SK-N-SH (cell line): ENCODE data around the gene HSPA12A. TPM values are rescaled to one million over a fixed set of nuclear protein-coding genes. Genes with fewer than 3 reads are reported as not detected.

Experiments used
- CTCF ChIA-PET: fragments of 300-600, 350-600 bp; formaldehyde crosslinking; extraction: SDS; loops from one replicate; lab custom pipeline; 2021; lab: Yijun Ruan, JAX
- POLR2A ChIA-PET: fragments of 350-600 bp; sonication (Branson Sonifier 250); formaldehyde crosslinking; extraction: SDS; loops from one replicate; lab custom pipeline; 2020; ENCODE audit warnings: antibody characterized with exemption, inconsistent platforms; lab: Yijun Ruan, JAX
- DNase-seq: peaks from one replicate; pipeline ENCODE4 v3.0.0; 2012
- H2AFZ ChIP-seq: fragments of 200-600 bp; sonication (generic); 2 replicates; pipeline ENCODE4 v1.8.1; 2016; ENCODE audit warnings: antibody characterized with exemption, mild to moderate bottlenecking, low read depth
- H3F3A ChIP-seq: fragments of 200-600 bp; sonication (generic); replicated peaks from 2 replicates; pipeline ENCODE3; 2016; ENCODE audit warnings: antibody characterized with exemption, mild to moderate bottlenecking; ENCODE audit not compliant: insufficient read depth
- H3K27ac ChIP-seq, 2 experiments: fragments of 200-500 bp in 1 of 2; fragments of 200-600 bp in 1 of 2; sonication (Bioruptor generic) in 1 of 2; sonication (generic), shearing (Covaris generic) in 1 of 2; 2 replicates each; pipeline versions ENCODE4 v1.5.1 to v1.6.1; 2014 to 2016; ENCODE audit warnings: low read depth in 2 of 2, inconsistent platforms in 1 of 2, low read length in 1 of 2, mild to moderate bottlenecking in 1 of 2, mixed read lengths in 1 of 2
- H3K27me3 ChIP-seq: fragments of 200-600 bp; sonication (generic), shearing (Covaris generic); 2 replicates; pipeline ENCODE4 v1.6.1; 2016; ENCODE audit warnings: mixed run types; ENCODE audit not compliant: insufficient read depth
- H3K36me3 ChIP-seq, 2 experiments: fragments of 200-500 bp in 1 of 2; fragments of 200-600 bp in 1 of 2; sonication (Bioruptor generic) in 1 of 2; sonication (generic) in 1 of 2; replicated peaks in 1 of 2; 2 replicates each; pipeline versions ENCODE3 to v1.5.1; 2014 to 2016; ENCODE audit warnings: low read length in 1 of 2, mild to moderate bottlenecking in 1 of 2; ENCODE audit not compliant: insufficient read depth in 2 of 2, control insufficient read depth in 1 of 2
- H3K4me1 ChIP-seq, 2 experiments: fragments of 200-500 bp in 1 of 2; fragments of 200-600 bp in 1 of 2; sonication (Bioruptor generic) in 1 of 2; sonication (generic), shearing (Covaris generic) in 1 of 2; 2 replicates each; pipeline versions ENCODE4 v1.5.1 to v1.6.1; 2014 to 2016; ENCODE audit warnings: low read depth in 1 of 2, low read length in 1 of 2, mixed run types in 1 of 2; ENCODE audit not compliant: insufficient read depth in 2 of 2, control insufficient read depth in 1 of 2
- H3K4me2 ChIP-seq: fragments of 200-600 bp; sonication (generic), shearing (Covaris generic); 2 replicates; pipeline ENCODE4 v1.6.1; 2017; ENCODE audit warnings: mixed run types
- H3K4me3 ChIP-seq, 2 experiments: fragments of 200-500 bp in 1 of 2; fragments of 200-600 bp in 1 of 2; sonication (Bioruptor generic) in 1 of 2; sonication (generic), shearing (Covaris generic) in 1 of 2; 2 replicates each; pipeline versions ENCODE4 v1.5.1 to v1.8.1; 2014 to 2016; ENCODE audit warnings: low read depth in 2 of 2, inconsistent platforms in 1 of 2, low read length in 1 of 2, mild to moderate bottlenecking in 1 of 2, mixed read lengths in 1 of 2, moderate library complexity in 1 of 2
- H3K79me2 ChIP-seq: fragments of 200-600 bp; sonication (generic); 2 replicates; pipeline ENCODE4 v1.8.1; 2017; ENCODE audit warnings: mild to moderate bottlenecking; ENCODE audit not compliant: insufficient read depth
- H3K9ac ChIP-seq: fragments of 200-600 bp; sonication (generic); 2 replicates; pipeline ENCODE4 v1.6.1; 2017; ENCODE audit warnings: mixed run types
- H3K9me2 ChIP-seq: fragments of 200-600 bp; sonication (generic); 2 replicates; pipeline ENCODE4 v1.6.1; 2017; ENCODE audit warnings: mixed run types
- H3K9me3 ChIP-seq: fragments of 200-600 bp; sonication (generic); 2 replicates; pipeline ENCODE4 v1.6.1; 2017; ENCODE audit warnings: mixed run types, mild to moderate bottlenecking, moderate library complexity
- H4K20me1 ChIP-seq: fragments of 200-600 bp; sonication (generic); 2 replicates; pipeline ENCODE4 v1.6.1; 2017; ENCODE audit warnings: mild to moderate bottlenecking, mixed run types; ENCODE audit not compliant: insufficient read depth
- EP300 ChIP-seq, 2 experiments: IDR thresholded peaks; 2 replicates each; pipeline versions ENCODE4 v1.4.0 to v1.6.1; 2012; ENCODE audit warnings: borderline replicate concordance in 1 of 2, low read depth in 1 of 2, low read length in 1 of 2
- EZH2phosphoT487 ChIP-seq: fragments of 200-600 bp; sonication (generic); IDR thresholded peaks from 2 replicates; pipeline ENCODE4 v1.6.1; 2017; ENCODE audit warnings: low read depth, mixed run types, mild to moderate bottlenecking, antibody characterized with exemption, moderate library complexity, borderline replicate concordance
- FOSL2 ChIP-seq: IDR thresholded peaks from 2 replicates; pipeline ENCODE4 v1.4.0; 2012; ENCODE audit warnings: low read depth, mild to moderate bottlenecking, moderate library complexity, borderline replicate concordance
- FOXJ3 ChIP-seq: sonication (generic); formaldehyde crosslinking; IDR thresholded peaks from 2 replicates; pipeline ENCODE4 v1.5.1; 2020; ENCODE audit warnings: mild to moderate bottlenecking, missing genetic modification reagents
- GABPA ChIP-seq: IDR thresholded peaks from 2 replicates; pipeline ENCODE4 v1.4.0; 2012; ENCODE audit warnings: low read depth, mild to moderate bottlenecking
- IRF3 ChIP-seq: fragments of 150-350 bp; IDR thresholded peaks from 2 replicates; pipeline ENCODE4 v1.6.1; 2016; ENCODE audit warnings: mild to moderate bottlenecking, low read depth, low read length
- JUND ChIP-seq: IDR thresholded peaks from 2 replicates; pipeline ENCODE4 v1.4.0; 2012
- MEF2A ChIP-seq: IDR thresholded peaks from 2 replicates; pipeline ENCODE4 v1.4.0; 2012; ENCODE audit warnings: low read depth, borderline replicate concordance
- MXI1 ChIP-seq: IDR thresholded peaks from 2 replicates; pipeline ENCODE4 v1.6.1; 2012; ENCODE audit warnings: mild to moderate bottlenecking, low read depth, low read length, improper control_type of control experiment
- NRF1 ChIP-seq: IDR thresholded peaks from 2 replicates; pipeline ENCODE4 v1.6.1; 2012; ENCODE audit warnings: low read depth, mild to moderate bottlenecking, low read length
- PBX3 ChIP-seq: IDR thresholded peaks from 2 replicates; pipeline ENCODE4; 2012
- RAD21 ChIP-seq: IDR thresholded peaks from 2 replicates; pipeline ENCODE4 v1.6.1; 2012; ENCODE audit warnings: mild to moderate bottlenecking, low read length
- RCOR1 ChIP-seq: fragments of 150-350 bp; IDR thresholded peaks from 2 replicates; pipeline ENCODE4 v1.6.1; 2017; ENCODE audit warnings: antibody characterized with exemption, low read length
- REST ChIP-seq: IDR thresholded peaks from 2 replicates; pipeline ENCODE4 v1.6.1; 2012; ENCODE audit warnings: mild to moderate bottlenecking, low read depth, low read length, moderate library complexity
- SMC3 ChIP-seq: IDR thresholded peaks from 2 replicates; pipeline ENCODE4 v1.6.1; 2012; ENCODE audit warnings: low read depth, low read length, improper control_type of control experiment
- TAF1 ChIP-seq: IDR thresholded peaks from 2 replicates; pipeline ENCODE4 v1.6.1; 2012; ENCODE audit warnings: low read depth, mild to moderate bottlenecking, low read length, moderate library complexity, borderline replicate concordance
- TEAD4 ChIP-seq: IDR thresholded peaks from 2 replicates; pipeline ENCODE4 v1.4.0; 2012; ENCODE audit warnings: mild to moderate bottlenecking, borderline replicate concordance; ENCODE audit not compliant: insufficient read depth
- YY1 ChIP-seq: IDR thresholded peaks from 2 replicates; pipeline ENCODE4 v1.4.0; 2012; ENCODE audit warnings: low read depth, mild to moderate bottlenecking
- ZBTB33 ChIP-seq: IDR thresholded peaks from 2 replicates; pipeline ENCODE4 v1.4.0; 2012; ENCODE audit warnings: low read depth, borderline replicate concordance
- WGBS: methylation state at CpG from one replicate; pipeline ENCODE4 v1.1.6; 2017; ENCODE audit warnings: low lambda C conversion rate; 5-methylcytosine and 5-hydroxymethylcytosine counted together
- polyA plus RNA-seq, 3 experiments: library from polyadenylated mRNA; depleted of rRNA; stranded (reverse); fragments of >200 nt; gene quantifications; 2 replicates each; pipeline ENCODE4 v1.2.3, GENCODE V29; 2012

The HSPA12A gene
- polyA plus RNA-seq, 1 of the 3 experiments (the other 2 are of a cell fraction): 2.9 TPM

GRCh38 chr10:116698364-116698763, 44.0 kb downstream of the HSPA12A start:
- H3F3A ChIP-seq: no peaks in the 10 kb centered on the region
- H3K9me3 ChIP-seq: no peaks in the 10 kb centered on the region
- H3K27me3 ChIP-seq: no peaks in the 10 kb centered on the region
- 85% methylated on average over 9 of the region's 9 CpGs for WGBS
- H3K9ac ChIP-seq: no peak overlapping the region
- H3K4me1 ChIP-seq: peaks cover 0 to 16% of the 10 kb centered on the region in 2 experiments; a peak in 1 of 4 replicates
- no peak overlapping the region for H3K27ac ChIP-seq
- no peak overlapping the region for H3K4me3 ChIP-seq
- no peaks in the 10 kb centered on the region for H3K36me3 ChIP-seq
- TF ChIP-seq RAD21 (no peak), EP300 (IDR thresholded peaks at IDR 0.05; ENCODE audit: borderline replicate concordance in 1 of 2, low read depth in 1 of 2, low read length in 1 of 2) (no peak), EZH2phosphoT487 (no peak), SMC3 (no peak), REST (no peak), FOXJ3 (CRISPR knock-in tag) (no peak), TAF1 (no peak), MEF2A (no peak), YY1 (no peak), GABPA (no peak), RCOR1 (no peak), IRF3 (no peak), ZBTB33 (no peak), PBX3 (no peak), JUND (no peak), MXI1 (no peak), TEAD4 (no peak), NRF1 (no peak), FOSL2 (no peak)
- no peaks in the 10 kb centered on the region for H3K9me2 ChIP-seq
- no peak overlapping the region for H3K4me2 ChIP-seq
- ChIA-PET POLR2A (interaction anchor here (1.0 kb wide), 1 partner anchor 40 kb away, joined by 3 read pairs; no protein-coding TSS in a partner anchor), CTCF (interaction anchor here (1.0 to 5.6 kb wide), 4 partner anchors 16 to 477 kb away, joined by 4 to 18 read pairs (median 12); no protein-coding TSS in a partner anchor)
- no peaks in the 10 kb centered on the region for H3K79me2 ChIP-seq
- no peak overlapping the region for H2AFZ ChIP-seq
- DNase-seq: no peak
- no peaks in the 10 kb centered on the region for H4K20me1 ChIP-seq
